HL-60/S4 treated with retinoic acid at 250 ng/mL for 4 days and 3 days (cell line): ENCODE results near the gene SORL1.
"Not testable (repeated sequence)": the region's sequence is repeated elsewhere in the genome, so short reads cannot be mapped to it uniquely, and the experiment has no call there.

Source experiments
- in situ Hi-C: fragments of 300-500 bp; cut with MboI; formaldehyde crosslinking; loops from 2 replicates; pipeline ENCODE4 v1.7.0; 2022; ENCODE audit warnings: low sequenced_read_pairs

SORL1 gene

GRCh38 chr11:121451986-121452608 lies at the start of gene SORL1:
TSS of gene SORL1 (plus strand) at chr11:121452314. CDS start at chr11:121452332, 18 bp downstream.
- in situ Hi-C loops, result no loop called here

DNA sequence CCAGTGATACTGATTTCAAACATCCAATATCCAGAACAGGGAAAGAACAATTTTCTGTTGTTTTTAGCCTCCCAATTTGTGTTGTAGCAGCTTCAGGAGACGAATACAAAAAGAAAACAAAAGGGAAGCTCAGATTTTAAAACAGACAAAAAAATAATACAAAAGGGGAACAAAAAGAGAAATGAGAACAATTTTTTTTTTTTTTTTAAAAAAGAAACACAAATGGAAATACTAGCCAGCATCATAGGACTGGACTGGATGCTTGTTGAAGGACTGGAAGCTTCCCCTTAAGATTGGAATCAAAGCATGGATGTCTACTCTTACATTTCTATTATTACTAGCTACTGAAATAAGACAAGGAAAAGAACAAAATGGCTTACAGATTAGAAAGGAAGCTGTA lies 46.5 kb upstream of the SORL1 start:
- in situ Hi-C loops, result no loop called here

- in situ Hi-C loops, result no loop called here
These were observed 45.8 kb upstream of the SORL1 start for GRCh38 chr11:121406291-121406690.

DNA sequence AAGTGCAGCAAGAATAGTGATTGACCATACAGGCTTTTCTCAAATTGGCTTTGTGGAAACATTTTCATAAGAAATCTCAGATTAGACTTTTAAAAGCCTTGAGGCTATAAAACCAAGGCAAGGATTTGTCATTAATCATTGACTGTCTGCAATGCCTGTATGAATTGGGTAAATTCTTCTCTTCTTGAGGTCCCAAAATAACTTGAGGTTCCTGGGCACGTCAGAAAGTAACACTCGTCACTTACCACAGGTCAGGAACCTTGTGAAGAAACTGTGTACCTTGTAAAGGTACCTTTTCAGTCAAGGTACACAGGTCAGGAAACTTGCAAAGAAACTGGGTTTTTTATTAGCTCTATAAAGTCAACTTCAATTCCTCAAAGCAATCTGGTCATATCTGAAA lies 43.3 kb upstream of the SORL1 start:
- in situ Hi-C loops, result no loop called here

DNA sequence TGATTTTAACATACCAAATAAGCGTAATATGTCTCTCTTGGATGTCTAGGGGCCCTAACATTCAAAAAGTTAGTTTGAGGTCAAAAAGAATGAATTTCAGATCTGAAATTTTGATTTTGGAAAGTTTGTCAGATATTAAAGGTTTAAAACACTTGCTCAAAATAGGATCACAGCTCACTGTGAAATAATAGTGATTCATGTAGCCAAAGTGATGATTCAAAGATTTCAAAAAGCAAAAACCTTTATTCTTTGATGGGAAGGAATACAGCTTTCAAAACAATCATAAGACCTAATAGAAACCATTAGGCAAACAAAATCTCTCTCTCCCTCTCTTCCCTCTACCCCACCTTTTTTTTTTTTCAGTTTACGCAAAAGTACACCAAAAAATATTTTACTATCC lies 42.1 kb upstream of the SORL1 start:
- in situ Hi-C loops, result not testable (repeated sequence)

DNA sequence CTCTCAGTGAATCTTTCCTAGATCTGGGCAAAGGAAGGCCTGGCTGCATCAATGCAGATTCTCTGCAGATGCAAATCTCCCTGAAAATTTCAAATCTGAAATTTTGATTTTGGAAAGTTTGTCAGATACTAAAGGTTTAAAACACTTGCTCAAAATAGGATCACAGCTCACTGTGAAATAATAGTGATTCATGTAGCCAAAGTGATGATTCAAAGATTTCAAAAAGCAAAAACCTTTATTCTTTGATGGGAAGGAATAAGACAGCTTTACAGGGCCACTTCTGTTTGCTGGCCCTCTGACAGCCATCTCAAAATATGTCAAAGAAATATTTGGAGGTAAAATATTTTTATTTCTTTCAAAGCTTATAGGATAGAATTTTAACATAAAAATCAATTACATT lies 40.8 kb upstream of the SORL1 start:
- in situ Hi-C loops, result not testable (repeated sequence)

GRCh38 chr11:121412000-121412587 lies 40.0 kb upstream of the SORL1 start:
- in situ Hi-C loops, result no loop called here

- in situ Hi-C loops, result no loop called here
These were observed 39.3 kb upstream of the SORL1 start for GRCh38 chr11:121412711-121413415.

- in situ Hi-C loops, result no loop called here
These were observed 37.8 kb upstream of the SORL1 start for GRCh38 chr11:121414141-121414913.

GRCh38 chr11:121415856-121416255 lies 36.3 kb upstream of the SORL1 start:
- in situ Hi-C loops, result no loop called here

- in situ Hi-C loops, result no loop called here
These were observed 35.0 kb upstream of the SORL1 start for GRCh38 chr11:121417055-121417551.

DNA sequence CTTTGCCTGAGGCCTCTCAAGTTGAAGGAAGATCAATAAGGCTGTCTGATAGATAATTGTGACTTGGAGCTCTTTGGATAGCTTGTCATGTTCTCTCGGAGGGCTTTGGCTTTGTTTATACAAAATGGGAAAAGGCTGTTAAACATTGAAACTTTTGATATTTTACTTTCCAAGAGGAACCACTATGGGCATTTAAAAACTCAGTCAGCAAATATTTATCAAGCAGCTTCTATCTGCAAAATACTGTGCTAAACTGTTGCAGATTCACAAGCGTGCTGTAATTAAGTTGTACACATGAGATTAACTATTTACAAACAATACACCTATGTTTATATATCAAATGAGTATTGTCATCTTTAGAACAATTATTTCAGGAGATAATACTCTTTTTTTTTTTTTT lies 34.5 kb upstream of the SORL1 start:
- in situ Hi-C loops, result no loop called here

DNA sequence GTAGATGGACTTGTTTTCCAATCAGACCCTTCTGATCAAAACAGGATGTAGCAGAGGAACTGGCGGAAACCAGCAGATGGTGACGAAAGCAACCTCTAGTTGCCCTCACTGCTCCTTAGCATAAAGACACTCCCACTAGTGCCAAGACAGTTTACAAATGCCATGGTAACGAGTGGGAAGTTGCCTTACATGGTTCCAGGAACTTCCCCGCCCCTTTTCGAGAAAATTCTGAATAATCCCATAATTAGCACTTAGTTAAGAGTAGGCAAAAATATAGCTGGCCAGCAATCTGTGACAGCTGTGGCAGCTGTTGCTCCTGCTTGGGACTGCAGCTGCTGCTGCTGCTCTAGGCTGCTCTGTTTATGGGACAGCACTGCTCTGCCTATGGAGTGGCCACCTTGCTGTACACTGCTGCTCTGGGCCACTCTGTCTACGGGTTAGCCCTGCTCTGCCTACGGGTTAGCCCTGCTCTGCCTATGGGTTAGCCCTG lies 33.4 kb upstream of the SORL1 start:
- in situ Hi-C loops, result no loop called here

- in situ Hi-C loops, result no loop called here
These were observed 32.3 kb upstream of the SORL1 start for GRCh38 chr11:121419836-121420235.

- in situ Hi-C loops, result no loop called here
These were observed 31.7 kb upstream of the SORL1 start for GRCh38 chr11:121420398-121420797.

- in situ Hi-C loops, result no loop called here
These were observed 30.8 kb upstream of the SORL1 start for GRCh38 chr11:121421149-121421901.

DNA sequence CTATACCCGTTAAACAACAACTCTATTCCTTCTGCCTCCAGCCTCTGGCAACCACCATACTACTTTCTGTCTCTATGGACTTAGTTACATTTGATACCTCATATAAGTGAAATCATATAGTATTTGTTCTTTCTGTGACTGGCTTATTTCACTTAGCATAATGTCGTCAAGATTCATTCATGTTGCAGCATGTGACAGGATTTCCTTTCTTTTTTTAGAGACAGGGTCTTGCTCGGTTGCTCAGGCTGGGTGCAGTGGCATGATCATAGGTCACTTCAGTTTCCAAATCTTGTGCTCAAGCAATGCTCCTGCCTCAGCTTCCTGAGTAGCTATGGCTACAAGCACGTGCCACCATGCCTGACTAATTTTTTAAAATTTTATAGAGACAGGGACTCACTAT lies 29.4 kb upstream of the SORL1 start:
- in situ Hi-C loops, result no loop called here

DNA sequence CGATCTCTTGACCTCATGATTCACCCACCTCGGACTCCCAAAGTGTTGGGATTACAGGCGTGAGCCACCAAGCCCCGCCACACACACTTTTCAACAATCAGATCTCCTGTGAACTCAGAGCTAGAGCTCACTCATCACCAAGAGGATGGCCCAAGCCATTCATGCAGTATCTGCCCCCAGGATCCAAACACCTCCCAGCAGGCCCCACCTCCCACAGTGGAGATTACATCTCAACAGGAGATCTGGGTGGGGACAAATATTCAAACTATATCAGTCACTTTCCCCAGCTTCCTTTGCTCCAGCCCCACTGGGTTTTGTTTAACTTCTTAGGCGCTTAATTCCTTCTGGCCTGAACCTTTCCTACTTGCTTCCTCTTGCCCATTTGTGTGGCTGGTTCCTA lies 26.3 kb upstream of the SORL1 start:
- in situ Hi-C loops, result no loop called here

GRCh38 chr11:121426476-121427399 lies 25.4 kb upstream of the SORL1 start:
- in situ Hi-C loops, result no loop called here

DNA sequence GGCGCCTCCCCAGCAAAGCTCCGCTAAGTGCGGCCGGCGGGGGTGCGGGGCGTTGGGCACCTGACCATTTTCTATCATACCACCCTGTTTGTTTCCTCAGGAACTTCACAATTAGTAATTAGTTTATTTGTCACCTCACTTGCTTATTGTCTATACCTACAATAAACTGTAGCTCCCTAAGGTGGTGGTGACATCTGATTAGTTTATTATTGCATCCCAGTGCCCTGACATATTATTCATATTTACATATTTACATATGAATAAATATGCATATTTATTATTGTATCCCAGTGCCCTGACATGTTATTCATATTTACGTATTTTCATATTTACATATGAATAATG lies 24.7 kb upstream of the SORL1 start:
- in situ Hi-C loops, result no loop called here
